Endothelial cell of umbilical vein (primary cell): ENCODE measurements around the gene DIP2B. TPM values are rescaled to one million over a fixed set of nuclear protein-coding genes. Genes with fewer than 3 reads are reported as not detected.
A peak's percentile ranks its signal among the peaks of the same experiment; 100 is the strongest.
"Not testable (repeated sequence)": the region's sequence is repeated elsewhere in the genome, so short reads cannot be mapped to it uniquely, and the experiment has no call there.

Experiments used
- BruUV-seq: library from RNA; stranded (reverse); fragments of 400-500 nt; replicated peaks from 2 replicates; lab custom pipeline; 2021; lab: Mats Ljungman, UMichigan
- CTCF ChIA-PET: fragments of 300-600, 350-600 bp; sonication (Branson Sonifier 250); formaldehyde crosslinking; loops from one replicate; lab custom pipeline; 2021; ENCODE audit warnings: antibody characterized with exemption, inconsistent platforms; lab: Charles Lee
- POLR2A ChIA-PET: fragments of 300-600, 350-600 bp; sonication (Branson Sonifier 250); formaldehyde crosslinking; loops from one replicate; lab custom pipeline; 2021; ENCODE audit warnings: antibody characterized with exemption, inconsistent platforms; lab: Charles Lee
- DNase-seq: peaks from one replicate; pipeline ENCODE4 v3.0.0-alpha.2; 2011; ENCODE audit warnings: low read depth, low spot score
- FAIRE-seq: peaks from 2 replicates; lab custom pipeline; 2011; peaks lifted over from hg19 to GRCh38; lab: Jason Lieb, UNC
- H2AFZ ChIP-seq: 2 replicates; pipeline ENCODE4 v1.6.0; 2012; ENCODE audit warnings: low read depth, low read length, control low read depth, inconsistent platforms
- H3K27ac ChIP-seq: 2 replicates; pipeline ENCODE4 v1.5.1; 2011; ENCODE audit warnings: low read depth, mild to moderate bottlenecking, control low read depth, low read length, moderate library complexity; ENCODE audit not compliant: insufficient read depth
- H3K27me3 ChIP-seq, 2 experiments: 2 replicates each; pipeline versions ENCODE4 v1.6.0 to v1.6.1; 2011; ENCODE audit warnings: low read length in 2 of 2, mixed read lengths in 1 of 2; ENCODE audit not compliant: control insufficient read depth in 2 of 2, insufficient read depth in 2 of 2
- H3K36me3 ChIP-seq, 2 experiments: 2 replicates in 1 of 2; 3 replicates in 1 of 2; pipeline ENCODE4 v1.5.1; 2011; ENCODE audit warnings: low read length in 2 of 2, mild to moderate bottlenecking in 1 of 2, moderate library complexity in 1 of 2; ENCODE audit not compliant: control insufficient read depth in 2 of 2, insufficient read depth in 2 of 2; ENCODE audit errors: extremely low read depth in 1 of 2
- H3K4me1 ChIP-seq: 3 replicates; pipeline ENCODE4 v1.5.1; 2011; ENCODE audit warnings: mild to moderate bottlenecking, low read length; ENCODE audit not compliant: control insufficient read depth, insufficient read depth; ENCODE audit errors: extremely low read depth
- H3K4me2 ChIP-seq: 2 replicates; pipeline ENCODE4 v1.6.1; 2011; ENCODE audit warnings: low read length, control low read depth, mixed read lengths; ENCODE audit not compliant: insufficient read depth
- H3K4me3 ChIP-seq, 3 experiments: fragments of 200-600 bp in 1 of 3; sonication (generic), shearing (Covaris generic) in 1 of 3; replicated peaks in 1 of 3; 2 replicates each; pipeline ENCODE4 v1.5.1; 2011 to 2016; ENCODE audit warnings: control low read depth in 3 of 3, low read length in 3 of 3, mild to moderate bottlenecking in 2 of 3, inconsistent platforms in 1 of 3, low read depth in 1 of 3, moderate library complexity in 1 of 3; ENCODE audit not compliant: insufficient read depth in 1 of 3
- H3K79me2 ChIP-seq: 2 replicates; pipeline ENCODE4 v1.6.0; 2012; ENCODE audit warnings: low read length, inconsistent platforms; ENCODE audit not compliant: control insufficient read depth, insufficient read depth
- H3K9ac ChIP-seq: replicated peaks from 2 replicates; pipeline ENCODE3; 2011; ENCODE audit warnings: low read length, control low read depth; ENCODE audit not compliant: insufficient read depth; ENCODE audit errors: extremely low read depth
- H3K9me1 ChIP-seq: replicated peaks from 3 replicates; pipeline ENCODE4 v1.6.0; 2011; ENCODE audit warnings: mild to moderate bottlenecking, low read length; ENCODE audit not compliant: control insufficient read depth, insufficient read depth; ENCODE audit errors: extremely low read depth
- H3K9me3 ChIP-seq: replicated peaks from 2 replicates; pipeline ENCODE4 v1.5.1; 2012; ENCODE audit warnings: low read length, inconsistent platforms; ENCODE audit not compliant: control insufficient read depth, insufficient read depth
- H4K20me1 ChIP-seq: replicated peaks from 2 replicates; pipeline ENCODE3; 2011; ENCODE audit warnings: mild to moderate bottlenecking, low read length; ENCODE audit not compliant: control insufficient read depth, insufficient read depth; ENCODE audit errors: extremely low read depth
- EZH2 ChIP-seq: IDR thresholded peaks from 2 replicates; pipeline ENCODE4 v1.6.1; 2012; ENCODE audit warnings: borderline replicate concordance, low read depth, mild to moderate bottlenecking, moderate library complexity, low read length, inconsistent platforms; ENCODE audit not compliant: severe bottlenecking
- FOS ChIP-seq: IDR thresholded peaks from 2 replicates; pipeline ENCODE4 v1.6.1; 2011; ENCODE audit warnings: mild to moderate bottlenecking, low read length, moderate library complexity, borderline replicate concordance; ENCODE audit not compliant: insufficient read depth
- GATA2 ChIP-seq: IDR thresholded peaks from 2 replicates; pipeline ENCODE4 v1.7.0; 2011; ENCODE audit warnings: low read depth, mild to moderate bottlenecking, moderate library complexity, mixed read lengths, low read length; ENCODE audit not compliant: insufficient read length, insufficient read depth
- JUN ChIP-seq: IDR thresholded peaks from 2 replicates; pipeline ENCODE4 v1.6.1; 2011; ENCODE audit warnings: borderline replicate concordance, low read depth; ENCODE audit not compliant: insufficient read length, insufficient read depth
- MYC ChIP-seq: IDR thresholded peaks from one replicate; pipeline ENCODE4 v1.6.1; 2011; ENCODE audit warnings: mild to moderate bottlenecking, low read depth, low read length
- POLR2A ChIP-seq: IDR thresholded peaks from 2 replicates; pipeline ENCODE4 v1.6.1; 2012; ENCODE audit warnings: low read depth, mild to moderate bottlenecking, control low read depth, low read length
- POLR2AphosphoS5 ChIP-seq: IDR thresholded peaks from 2 replicates; pipeline ENCODE4 v1.6.1; 2012; ENCODE audit warnings: low read depth, mild to moderate bottlenecking, control low read depth, low read length, moderate library complexity; ENCODE audit not compliant: insufficient read depth
- dilution Hi-C: fragments of 300-500 bp; cut with MboI; formaldehyde crosslinking; loops from one replicate; pipeline ENCODE4 v1.15.0; 2019; ENCODE audit warnings: low sequenced_read_pairs; ENCODE audit not compliant: extremely low pct_ligation_motif_present
- intact Hi-C: fragments of 100-400 bp; cut with micrococcal nuclease; formaldehyde crosslinking; loops from one replicate; pipeline ENCODE4 v1.10.0; 2022
- polyA plus RNA-seq, 4 experiments: library from polyadenylated mRNA; depleted of rRNA in 3 of 4; stranded (reverse) in 3 of 4; unstranded in 1 of 4; fragments of >200 nt; gene quantifications; 2 replicates each; pipeline versions ENCODE4 v1.2.1 to v1.2.3, GENCODE V29; 2011 to 2012; ENCODE audit warnings: missing spikeins in 1 of 4
- total RNA-seq: library from RNA; stranded (reverse); gene quantifications from 2 replicates; pipeline ENCODE4 v1.2.3, GENCODE V29; 2021
- TF ChIP-seq, protein P1 (sequence below): IDR thresholded peaks from 2 replicates; pipeline ENCODE4 v1.6.1; 2011; ENCODE audit not compliant: insufficient read depth, insufficient read length
- TF ChIP-seq, protein P2 (sequence below), 2 donors: IDR thresholded peaks; 1 replicate in 1 of 2; 2 replicates in 1 of 2; pipeline ENCODE4 v1.5.1; 2011; ENCODE audit warnings: low read length in 2 of 2, mild to moderate bottlenecking in 2 of 2, moderate library complexity in 2 of 2, control low read depth in 1 of 2, inconsistent platforms in 1 of 2, low read depth in 1 of 2; ENCODE audit not compliant: insufficient read depth in 1 of 2; ENCODE audit errors: extremely low read depth in 1 of 2

DIP2B gene
- total and polyA plus RNA-seq, 2 donors (not counting 3 experiments of a cell fraction or from before 2014, with no cell fraction given): 14.5 to 28.0 TPM

GRCh38 chr12:50488801-50489200 is 16.0 kb upstream of the DIP2B start:
- H3K4me1 ChIP-seq: no peaks in the 10 kb centered on the region
- H3K4me2 ChIP-seq: no peak overlapping the region
- H3K27ac ChIP-seq: no peak overlapping the region
- dilution Hi-C loops (no loop called here), intact Hi-C loops (no loop called here)
- H3K27me3 ChIP-seq: no peaks in the 10 kb centered on the region
- BruUV-seq: no TSS peak
- H3K79me2 ChIP-seq: no peaks in the 10 kb centered on the region
- H3K4me3 ChIP-seq: no peak overlapping the region
- H3K9me3 ChIP-seq: no peaks in the 10 kb centered on the region
- H4K20me1 ChIP-seq: no peaks in the 10 kb centered on the region
- POLR2A ChIA-PET: no interaction called here
- CTCF ChIA-PET: no interaction called here
- peak; percentile 49 for FAIRE-seq
- no peaks in the 10 kb centered on the region for H3K36me3 ChIP-seq
- DNase-seq: peak; percentile 54
- H2AFZ ChIP-seq: no peak overlapping the region
- H3K9ac ChIP-seq: no peak overlapping the region
- TF ChIP-seq POLR2A (no peak), JUN (no peak), MYC (no peak), GATA2 (no peak), EZH2 (no peak), POLR2AphosphoS5 (no peak), FOS (no peak)
- TF ChIP-seq, protein P1, sequence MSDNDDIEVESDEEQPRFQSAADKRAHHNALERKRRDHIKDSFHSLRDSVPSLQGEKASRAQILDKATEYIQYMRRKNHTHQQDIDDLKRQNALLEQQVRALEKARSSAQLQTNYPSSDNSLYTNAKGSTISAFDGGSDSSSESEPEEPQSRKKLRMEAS: no peak
- TF ChIP-seq, protein P2, sequence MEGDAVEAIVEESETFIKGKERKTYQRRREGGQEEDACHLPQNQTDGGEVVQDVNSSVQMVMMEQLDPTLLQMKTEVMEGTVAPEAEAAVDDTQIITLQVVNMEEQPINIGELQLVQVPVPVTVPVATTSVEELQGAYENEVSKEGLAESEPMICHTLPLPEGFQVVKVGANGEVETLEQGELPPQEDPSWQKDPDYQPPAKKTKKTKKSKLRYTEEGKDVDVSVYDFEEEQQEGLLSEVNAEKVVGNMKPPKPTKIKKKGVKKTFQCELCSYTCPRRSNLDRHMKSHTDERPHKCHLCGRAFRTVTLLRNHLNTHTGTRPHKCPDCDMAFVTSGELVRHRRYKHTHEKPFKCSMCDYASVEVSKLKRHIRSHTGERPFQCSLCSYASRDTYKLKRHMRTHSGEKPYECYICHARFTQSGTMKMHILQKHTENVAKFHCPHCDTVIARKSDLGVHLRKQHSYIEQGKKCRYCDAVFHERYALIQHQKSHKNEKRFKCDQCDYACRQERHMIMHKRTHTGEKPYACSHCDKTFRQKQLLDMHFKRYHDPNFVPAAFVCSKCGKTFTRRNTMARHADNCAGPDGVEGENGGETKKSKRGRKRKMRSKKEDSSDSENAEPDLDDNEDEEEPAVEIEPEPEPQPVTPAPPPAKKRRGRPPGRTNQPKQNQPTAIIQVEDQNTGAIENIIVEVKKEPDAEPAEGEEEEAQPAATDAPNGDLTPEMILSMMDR (IDR thresholded peaks at IDR 0.05; ENCODE audit: extremely low read depth in 1 of 2, insufficient read depth in 1 of 2, low read depth in 1 of 2, low read length in 2 of 2): no peak
- no peaks in the 10 kb centered on the region for H3K9me1 ChIP-seq

GRCh38 chr12:50498119-50498518 is 6.7 kb upstream of the DIP2B start:
- H3K4me3 ChIP-seq, FAIRE-seq, H3K79me2 ChIP-seq, POLR2A ChIA-PET, intact Hi-C loops, H3K4me2 ChIP-seq, H3K27me3 ChIP-seq, H3K9ac ChIP-seq, H3K36me3 ChIP-seq, H3K9me3 ChIP-seq, H4K20me1 ChIP-seq, H2AFZ ChIP-seq, H3K9me1 ChIP-seq, H3K27ac ChIP-seq, dilution Hi-C loops, H3K4me1 ChIP-seq, DNase-seq, BruUV-seq: not testable (repeated sequence)
- CTCF ChIA-PET: interaction anchor here (0.8 kb wide), 1 partner anchor 140 kb away, joined by 4 read pairs; no protein-coding TSS in a partner anchor
